T-helper 17 cell (primary cell): ENCODE measurements around the gene ARL13B. TPM values are rescaled to one million over a fixed set of nuclear protein-coding genes. Genes with fewer than 3 reads are reported as not detected.
A peak's percentile ranks its signal among the peaks of the same experiment; 100 is the strongest.
"Not testable (repeated sequence)": the region's sequence is repeated elsewhere in the genome, so short reads cannot be mapped to it uniquely, and the experiment has no call there.

Source experiments
- ATAC-seq: fragments of 150-1000 bp; cut with Tn5 transposase; 2 replicates; pipeline ENCODE4 v1.10.0; 2021; ENCODE audit warnings: mild to moderate bottlenecking, moderate library complexity
- DNase-seq, 3 donors: peaks; one replicate each; pipeline versions ENCODE4 v3.0.0 to v3.0.0-alpha.2; 2020 to 2021
- H3K9me3 ChIP-seq: one replicate; pipeline ENCODE4 v1.7.0; 2013; ENCODE audit warnings: low read length, mild to moderate bottlenecking; ENCODE audit not compliant: control insufficient read depth, poor library complexity, severe bottlenecking
- H3K27ac Mint-ChIP-seq: one replicate; pipeline ENCODE4 v1.8.0; 2022; ENCODE audit warnings: mild to moderate bottlenecking, moderate library complexity, mixed read lengths
- H3K27me3 Mint-ChIP-seq: one replicate; pipeline ENCODE4 v1.8.0; 2022; ENCODE audit warnings: mixed read lengths
- H3K36me3 Mint-ChIP-seq: one replicate; pipeline ENCODE4 v1.8.0; 2022; ENCODE audit warnings: low read depth, mixed read lengths
- H3K4me1 Mint-ChIP-seq: one replicate; pipeline ENCODE4 v1.8.0; 2022; ENCODE audit warnings: mild to moderate bottlenecking, mixed read lengths
- H3K4me3 Mint-ChIP-seq: one replicate; pipeline ENCODE4 v1.8.0; 2022; ENCODE audit warnings: mild to moderate bottlenecking, moderate library complexity, mixed read lengths
- total RNA-seq, 4 donors: library from RNA in 2 of 4; stranded (reverse) in 2 of 4; gene quantifications; one replicate each; pipeline ENCODE4 v1.2.3 and lab custom pipeline; 2022 to 2026

Gene ARL13B
- total RNA-seq, 2 donors from 2014 or later = 5.9 to 11.0 TPM

- Mint-ChIP-seq H3K4me3 (no peak overlapping the region), H3K27ac (no peak overlapping the region), H3K27me3 (no peaks in the 10 kb centered on the region), H3K4me1 (peaks cover 50% of the 10 kb centered on the region), H3K36me3 (peaks cover 10% of the 10 kb centered on the region)
- DNase-seq (no peak), ATAC-seq (no peak)
- H3K9me3 ChIP-seq = no peaks in the 10 kb centered on the region
Observed at GRCh38 chr3:94070341-94070911, 90.5 kb downstream of the ARL13B start.

DNA sequence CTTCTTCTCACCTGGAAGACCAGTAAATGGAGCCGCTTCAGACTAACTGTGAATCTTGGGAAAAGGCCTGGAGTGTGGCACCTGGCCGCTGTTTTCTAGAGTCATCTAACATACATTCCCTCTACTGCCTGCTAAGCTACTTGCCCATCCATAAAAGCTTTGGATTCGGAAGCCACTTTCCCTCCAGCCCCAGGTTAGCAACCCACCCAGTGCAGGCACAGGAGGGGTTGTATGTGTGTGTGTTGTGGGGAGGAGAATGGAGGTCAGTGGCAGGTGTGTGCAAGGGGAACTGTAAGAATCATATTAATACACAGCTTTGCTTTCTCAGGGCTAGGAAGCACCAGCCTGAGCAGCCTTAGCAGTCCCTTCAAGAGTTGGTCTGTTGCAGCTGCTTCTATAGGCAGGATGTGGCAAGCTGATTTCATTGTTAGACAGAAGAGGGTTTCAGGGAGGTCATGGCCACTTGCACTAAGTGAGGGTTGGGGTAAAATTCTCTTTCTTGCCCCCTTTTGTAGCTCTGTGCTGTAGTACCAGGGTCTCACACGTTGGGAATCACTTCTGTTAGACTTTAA is 91.8 kb downstream of the ARL13B start:
- no peaks in the 10 kb centered on the region for H3K9me3 ChIP-seq
- Mint-ChIP-seq H3K27ac (no peak overlapping the region), H3K4me1 (peaks cover 49% of the 10 kb centered on the region)

DNA sequence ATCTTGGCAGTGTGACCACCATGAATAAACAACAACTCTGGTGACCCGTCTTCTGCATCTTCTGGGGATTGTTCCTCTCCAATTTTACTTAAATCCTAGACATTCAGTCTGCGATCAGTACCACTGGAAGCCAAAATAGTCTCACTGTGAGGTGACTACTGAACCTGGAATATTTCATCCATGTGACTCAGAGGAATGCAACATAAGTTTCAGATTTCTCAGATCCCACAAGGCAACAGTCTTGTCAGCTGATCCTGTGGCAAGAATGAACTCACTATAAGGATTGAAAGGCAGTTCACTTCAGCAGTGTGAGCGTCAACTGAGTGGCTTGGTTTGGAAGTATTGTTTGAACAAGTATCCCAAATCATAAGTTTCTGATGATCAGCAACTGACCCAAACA is 96.1 kb downstream of the ARL13B start:
- no peaks in the 10 kb centered on the region for H3K27me3 Mint-ChIP-seq
- ATAC-seq (no peak), DNase-seq (no peak)
- no peak overlapping the region for H3K27ac Mint-ChIP-seq
- H3K9me3 ChIP-seq = no peaks in the 10 kb centered on the region
- peaks cover 56% of the 10 kb centered on the region for H3K4me1 Mint-ChIP-seq
- no peak overlapping the region for H3K4me3 Mint-ChIP-seq
- peaks cover 8% of the 10 kb centered on the region for H3K36me3 Mint-ChIP-seq

More for the DNA sequence above, 91.8 kb downstream of the ARL13B start:
- Mint-ChIP-seq H3K4me3 (no peak overlapping the region), H3K36me3 (peaks cover 14% of the 10 kb centered on the region), H3K27me3 (no peaks in the 10 kb centered on the region)
- DNase-seq (no peak), ATAC-seq (peak; percentile 28)

- Mint-ChIP-seq H3K27ac (peak overlapping the region; percentile 91), H3K4me1 (peaks cover 36% of the 10 kb centered on the region)
Observed at GRCh38 chr3:94080552-94080951, 100.6 kb downstream of the ARL13B start.

GRCh38 chr3:94081884-94082283 is 101.9 kb downstream of the ARL13B start:
- H3K9me3 ChIP-seq = no peaks in the 10 kb centered on the region
- H3K36me3 Mint-ChIP-seq = peaks cover 2% of the 10 kb centered on the region
- DNase-seq (no peak), ATAC-seq (no peak)
- H3K4me1 Mint-ChIP-seq = peaks cover 36% of the 10 kb centered on the region
- peak overlapping the region; percentile 43 for H3K27ac Mint-ChIP-seq
- no peaks in the 10 kb centered on the region for H3K27me3 Mint-ChIP-seq
- no peak overlapping the region for H3K4me3 Mint-ChIP-seq

More at GRCh38 chr3:94080552-94080951, 100.6 kb downstream of the ARL13B start:
- not testable (repeated sequence) for H3K9me3 ChIP-seq, H3K27me3 Mint-ChIP-seq, ATAC-seq, H3K36me3 Mint-ChIP-seq, DNase-seq
- peak overlapping the region; percentile 28 for H3K4me3 Mint-ChIP-seq

DNA sequence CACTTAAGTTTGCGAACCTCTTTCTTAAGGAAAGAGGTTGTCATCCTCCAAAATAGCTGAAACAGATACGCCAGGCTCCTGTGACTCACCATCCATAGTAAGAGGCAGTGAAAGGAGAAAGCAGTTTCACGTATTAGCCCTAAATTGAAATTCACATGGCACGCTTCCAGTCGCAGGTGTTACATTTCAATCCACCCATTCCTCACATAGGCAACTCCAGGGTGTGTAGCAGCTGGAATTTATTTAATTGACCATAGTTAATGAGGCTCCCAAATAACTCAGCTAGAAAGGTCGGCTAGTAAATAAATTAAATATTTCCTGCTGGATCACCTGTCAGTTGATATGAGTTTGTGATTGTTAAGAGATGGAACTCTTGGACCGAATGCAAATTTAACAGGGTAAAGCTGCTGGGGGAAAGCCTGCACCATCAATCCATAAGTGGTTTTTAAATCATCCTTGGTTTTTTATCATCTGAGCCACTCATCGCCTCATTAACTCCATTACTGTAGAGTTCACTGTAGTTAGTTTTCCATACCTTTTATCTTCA is 102.5 kb downstream of the ARL13B start:
- no peak for ATAC-seq
- H3K27me3 Mint-ChIP-seq = no peaks in the 10 kb centered on the region
- peaks cover 35% of the 10 kb centered on the region for H3K4me1 Mint-ChIP-seq

GRCh38 chr3:94083261-94083660 is 103.3 kb downstream of the ARL13B start:
- Mint-ChIP-seq H3K4me1 (peaks cover 32% of the 10 kb centered on the region), H3K27me3 (no peaks in the 10 kb centered on the region), H3K4me3 (no peak overlapping the region), H3K36me3 (peaks cover 8% of the 10 kb centered on the region), H3K27ac (no peak overlapping the region)
- no peaks in the 10 kb centered on the region for H3K9me3 ChIP-seq
- ATAC-seq (no peak), DNase-seq (no peak)

More for the DNA sequence above, 102.5 kb downstream of the ARL13B start:
- no peaks in the 10 kb centered on the region for H3K9me3 ChIP-seq
- DNase-seq = no peak
- no peak overlapping the region for H3K27ac Mint-ChIP-seq
- no peak overlapping the region for H3K4me3 Mint-ChIP-seq
- H3K36me3 Mint-ChIP-seq = peaks cover 2% of the 10 kb centered on the region

DNA sequence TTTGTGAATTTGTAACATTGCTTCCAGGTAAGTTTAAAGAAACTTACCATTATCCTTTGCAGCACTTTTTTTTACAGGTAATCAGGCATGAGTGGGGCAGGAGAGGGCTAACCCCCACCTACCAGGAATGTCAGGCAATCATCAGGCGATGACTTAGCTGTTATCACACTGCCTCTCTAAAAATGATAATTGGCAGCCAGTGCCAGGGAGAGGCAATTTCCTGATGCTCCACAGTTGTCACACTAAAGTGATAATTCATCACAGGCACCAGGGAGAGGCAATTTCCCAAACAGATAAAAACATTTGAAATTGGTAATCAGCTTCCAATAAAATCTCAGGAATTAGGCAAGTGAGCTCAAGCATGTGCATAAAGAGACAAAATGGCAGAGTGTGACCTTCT is 109.2 kb downstream of the ARL13B start:
- no peak overlapping the region for H3K4me3 Mint-ChIP-seq
- no peaks in the 10 kb centered on the region for H3K9me3 ChIP-seq
- no peak for DNase-seq
- peaks cover 16% of the 10 kb centered on the region for H3K4me1 Mint-ChIP-seq
- no peak overlapping the region for H3K27ac Mint-ChIP-seq
- no peaks in the 10 kb centered on the region for H3K27me3 Mint-ChIP-seq
- ATAC-seq = no peak
- H3K36me3 Mint-ChIP-seq = peaks cover 12% of the 10 kb centered on the region

- peaks cover 15% of the 10 kb centered on the region for H3K4me1 Mint-ChIP-seq
- H3K36me3 Mint-ChIP-seq = peaks cover 12% of the 10 kb centered on the region
- H3K4me3 Mint-ChIP-seq = no peak overlapping the region
- no peak for DNase-seq
- H3K27ac Mint-ChIP-seq = no peak overlapping the region
- no peaks in the 10 kb centered on the region for H3K9me3 ChIP-seq
- no peaks in the 10 kb centered on the region for H3K27me3 Mint-ChIP-seq
- ATAC-seq = no peak
Observed at GRCh38 chr3:94092086-94092485, 112.1 kb downstream of the ARL13B start.

GRCh38 chr3:94093151-94093550 is 113.2 kb downstream of the ARL13B start:
- H3K27me3 Mint-ChIP-seq = no peaks in the 10 kb centered on the region
- H3K4me1 Mint-ChIP-seq = peaks cover 10% of the 10 kb centered on the region
- no peak for DNase-seq
- no peak for ATAC-seq
- H3K4me3 Mint-ChIP-seq = no peak overlapping the region
- peaks cover 13% of the 10 kb centered on the region for H3K36me3 Mint-ChIP-seq
- H3K9me3 ChIP-seq = no peaks in the 10 kb centered on the region
- H3K27ac Mint-ChIP-seq = no peak overlapping the region

DNA sequence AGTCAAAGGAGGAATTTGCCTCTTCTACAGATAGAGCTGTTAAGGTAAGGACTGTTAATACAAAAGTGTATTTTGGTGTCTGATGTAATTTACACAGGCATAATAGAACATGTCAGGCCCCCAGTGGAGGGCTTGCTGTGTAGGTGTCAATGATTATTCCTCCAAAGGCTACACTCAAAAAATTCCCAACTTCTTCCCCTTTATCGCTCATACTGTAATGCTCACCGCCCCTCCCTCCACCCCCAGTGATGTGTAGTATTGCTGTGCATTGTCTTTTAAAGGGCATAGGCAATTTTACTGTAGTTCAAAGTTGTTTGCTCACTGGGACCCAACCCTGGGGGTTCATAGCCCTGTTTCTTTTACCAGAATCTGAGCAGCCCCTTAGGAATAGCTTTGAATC is 115.2 kb downstream of the ARL13B start:
- no peak for ATAC-seq
- no peak for DNase-seq
- H3K4me3 Mint-ChIP-seq = no peak overlapping the region
- H3K4me1 Mint-ChIP-seq = peaks cover 17% of the 10 kb centered on the region
- H3K27me3 Mint-ChIP-seq = no peaks in the 10 kb centered on the region
- no peaks in the 10 kb centered on the region for H3K9me3 ChIP-seq
- no peak overlapping the region for H3K27ac Mint-ChIP-seq
- H3K36me3 Mint-ChIP-seq = peaks cover 18% of the 10 kb centered on the region

- Mint-ChIP-seq H3K4me1 (peaks cover 10% of the 10 kb centered on the region), H3K27me3 (no peaks in the 10 kb centered on the region), H3K4me3 (no peak overlapping the region), H3K27ac (peak overlapping the region; percentile 82), H3K36me3 (peaks cover 15% of the 10 kb centered on the region)
- DNase-seq (no peak), ATAC-seq (no peak)
- H3K9me3 ChIP-seq = no peaks in the 10 kb centered on the region
Observed at GRCh38 chr3:94098452-94098851, 118.5 kb downstream of the ARL13B start.

DNA sequence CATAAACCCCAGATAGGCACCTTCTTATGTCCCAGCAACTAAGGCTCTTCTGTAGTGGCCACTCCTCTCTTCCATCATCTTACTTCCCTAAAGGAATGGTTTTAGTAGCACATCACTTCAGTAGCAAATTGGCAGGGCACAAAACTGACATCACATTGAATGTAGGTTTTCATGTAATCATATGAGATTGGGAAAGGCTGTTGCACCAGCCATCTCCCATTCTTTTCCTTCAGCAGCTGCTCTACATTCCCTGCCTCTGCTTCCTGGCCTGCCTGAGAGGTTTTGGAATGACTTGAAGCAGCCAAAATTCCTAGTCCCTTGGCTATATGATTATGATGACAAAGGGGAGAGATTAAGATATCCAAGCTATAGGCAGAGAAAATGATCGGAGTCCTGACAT is 119.4 kb downstream of the ARL13B start:
- no peak for ATAC-seq
- no peak for DNase-seq
- Mint-ChIP-seq H3K27ac (peak overlapping the region; percentile 82), H3K4me3 (no peak overlapping the region), H3K27me3 (no peaks in the 10 kb centered on the region), H3K36me3 (peaks cover 15% of the 10 kb centered on the region), H3K4me1 (peaks cover 9% of the 10 kb centered on the region)
- H3K9me3 ChIP-seq = no peaks in the 10 kb centered on the region

- DNase-seq = no peak
- H3K36me3 Mint-ChIP-seq = peaks cover 18% of the 10 kb centered on the region
Observed at GRCh38 chr3:94101860-94102259, 121.9 kb downstream of the ARL13B start.

More at GRCh38 chr3:94101860-94102259, 121.9 kb downstream of the ARL13B start:
- Mint-ChIP-seq H3K4me3 (no peak overlapping the region), H3K4me1 (peaks cover 11% of the 10 kb centered on the region), H3K27me3 (no peaks in the 10 kb centered on the region), H3K27ac (no peak overlapping the region)
- H3K9me3 ChIP-seq = no peaks in the 10 kb centered on the region
- no peak for ATAC-seq
